AG10803 (cell line): ENCODE data around the gene RTL5.

Source experiments
- DNase-seq: peaks from one replicate; pipeline ENCODE4 v3.0.0; 2010; ENCODE audit warnings: low read depth
- H3K4me3 ChIP-seq: 2 replicates; pipeline ENCODE4 v1.5.1; 2011; ENCODE audit warnings: mild to moderate bottlenecking, low read length, control low read depth
- CTCF ChIP-seq: conservative IDR thresholded peaks from 2 replicates; pipeline ENCODE4 v1.5.1; 2011; ENCODE audit warnings: mild to moderate bottlenecking, low read length, control low read depth, inconsistent platforms

RTL5 gene

GRCh38 chrX:72100824-72101351 is 30.8 kb downstream of the RTL5 start:
- no peak overlapping the region for H3K4me3 ChIP-seq
- DNase-seq = peak; percentile 13
- TF ChIP-seq CTCF = no peak

- TF ChIP-seq CTCF = no peak
- DNase-seq = no peak
- H3K4me3 ChIP-seq = no peak overlapping the region
Observed at GRCh38 chrX:72100051-72100755, 31.5 kb downstream of the RTL5 start.

- DNase-seq = no peak
- TF ChIP-seq CTCF = no peak
Observed at GRCh38 chrX:72097098-72097497, 34.6 kb downstream of the RTL5 start.

GRCh38 chrX:72095370-72095769 is 36.3 kb downstream of the RTL5 start:
- DNase-seq = no peak
- TF ChIP-seq CTCF = no peak
- no peak overlapping the region for H3K4me3 ChIP-seq

More at GRCh38 chrX:72097098-72097497, 34.6 kb downstream of the RTL5 start:
- no peak overlapping the region for H3K4me3 ChIP-seq

GRCh38 chrX:72094894-72095293 is 36.8 kb downstream of the RTL5 start:
- DNase-seq = no peak
- no peak for TF ChIP-seq CTCF
- no peak overlapping the region for H3K4me3 ChIP-seq

- no peak overlapping the region for H3K4me3 ChIP-seq
- DNase-seq = no peak
- TF ChIP-seq CTCF = no peak
Observed at GRCh38 chrX:72089254-72089653, 42.5 kb downstream of the RTL5 start.

GRCh38 chrX:72088761-72089160 is 43.0 kb downstream of the RTL5 start:
- no peak for TF ChIP-seq CTCF

More at GRCh38 chrX:72088761-72089160, 43.0 kb downstream of the RTL5 start:
- no peak for DNase-seq
- no peak overlapping the region for H3K4me3 ChIP-seq
